ENCODE data around the gene EFCAB14. TPM values are rescaled to one million over a fixed set of nuclear protein-coding genes. Genes with fewer than 3 reads are reported as not detected.

The EFCAB14 gene
- total RNA-seq: 100 to 1,000 TPM; 100 to 171 (median 115) TPM

GRCh38 chr1:46718727-46719622 lies at the start of gene EFCAB14:
Gene EFCAB14, minus strand, starts transcription at chr1:46719114. Its CDS starts 1,027 bp downstream, at chr1:46718087.
- H3K36me3 ChIP-seq: peaks cover 4 to 25% (median 12%) of the 10 kb centered on the region in 4 donors
- no peaks in the 10 kb centered on the region for H3K27me3 ChIP-seq
- ATAC-seq (ENCODE audit: low FRiP score in 2 of 2) (peak; percentile 98 to 99), DNase-seq (peak; percentile 98 to 100)
- WGBS, 2 donors: 0% methylated on average over 2 to 44 of the region's 85 CpGs
- H3K27ac ChIP-seq: peak within 1 kb of the TSS; percentile 89 to 92 (median 91)
- H3K4me1 ChIP-seq: peaks cover 25 to 48% (median 35%) of the 10 kb centered on the region in 4 donors
- H3K4me3 ChIP-seq: peak within 1 kb of the TSS; percentile 80 to 94 (median 90)
- no peaks in the 10 kb centered on the region for H3K9me3 ChIP-seq
- TF ChIP-seq CTCF (IDR thresholded peaks at IDR 0.05) (peak in 1 of 6 experiments; percentile 41), EP300 (IDR thresholded peaks at IDR 0.05) (peak in 1 of 4 donors; percentile 76), POLR2A (IDR thresholded peaks at IDR 0.05) (peak in 2 of 4 donors; percentile 91 to 94), POLR2AphosphoS5 (IDR thresholded peaks at IDR 0.05) (peak; percentile 89)

DNA sequence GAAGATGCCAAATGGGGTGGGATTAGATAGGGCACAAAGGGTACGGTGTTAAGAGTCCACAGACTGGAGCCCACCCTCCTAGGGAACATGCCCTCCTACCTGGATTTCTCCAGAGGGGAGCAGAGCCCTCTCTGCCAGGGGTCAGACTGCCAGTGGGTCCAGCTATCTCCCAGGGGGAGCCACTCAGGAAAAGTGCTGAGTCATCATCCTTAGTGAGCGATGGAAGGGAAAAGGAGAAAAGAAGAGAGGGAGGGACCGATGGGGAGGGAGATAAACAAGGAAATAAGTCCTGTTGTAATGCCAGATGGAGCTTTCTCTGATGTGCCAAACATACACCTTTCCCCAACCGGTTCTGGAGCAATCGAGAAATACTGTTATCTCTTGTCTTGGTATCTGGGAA lies 49.5 kb upstream of the EFCAB14 start:
- no peak for DNase-seq
- Histone ChIP-seq H3K27me3 (no peaks in the 10 kb centered on the region), H3K4me3 (no peak overlapping the region), H3K27ac (peak overlapping the region; percentile 72 to 85 (median 77)), H3K9me3 (peaks cover 9 to 35% (median 21%) of the 10 kb centered on the region in 4 donors), H3K4me1 (peaks cover 13 to 22% (median 18%) of the 10 kb centered on the region in 4 donors), H3K36me3 (no peaks in the 10 kb centered on the region)
- no peak for ATAC-seq (ENCODE audit: low FRiP score in 2 of 2)
- TF ChIP-seq CTCF (IDR thresholded peaks at IDR 0.05): no peak
- TF ChIP-seq POLR2AphosphoS5 (IDR thresholded peaks at IDR 0.05): no peak
- no peak for TF ChIP-seq EP300 (IDR thresholded peaks at IDR 0.05)
- TF ChIP-seq POLR2A (IDR thresholded peaks at IDR 0.05): no peak
- WGBS, 2 donors: 78 to 79% methylated on average over 5 of the region's 5 CpGs

DNA sequence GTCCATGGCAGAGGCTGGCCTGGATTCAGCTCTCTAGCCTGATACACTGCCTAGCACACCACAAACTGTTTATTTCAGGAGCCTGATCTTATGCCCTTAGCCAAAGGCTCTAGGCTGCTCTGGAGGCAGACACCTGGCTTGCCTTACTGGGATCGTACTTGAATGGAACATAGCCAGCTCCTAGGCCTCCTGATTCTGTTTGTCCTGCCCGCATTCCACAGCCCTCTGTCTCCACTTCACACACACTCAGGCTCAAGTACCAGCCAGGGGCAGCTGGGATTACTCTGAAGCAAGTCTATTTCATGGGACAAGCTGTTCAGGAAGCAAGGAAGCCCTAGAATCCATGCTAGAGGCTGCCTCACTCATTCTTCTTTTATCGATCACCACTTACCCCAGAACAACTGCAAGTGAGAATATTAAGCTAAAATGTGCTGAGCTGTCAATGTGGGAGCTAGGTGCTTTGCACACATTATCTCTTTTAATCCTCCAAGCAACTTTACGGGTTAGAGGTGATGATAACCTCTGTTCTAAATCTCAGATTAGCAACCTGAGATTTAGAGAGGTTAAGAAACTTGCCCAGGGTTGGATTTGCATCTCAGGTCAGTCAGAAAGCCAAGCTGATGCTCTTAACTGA lies 48.9 kb upstream of the EFCAB14 start:
- peak in 1 of 2 donors; percentile 89 for DNase-seq
- ATAC-seq (ENCODE audit: low FRiP score in 2 of 2): peak; percentile 68 to 93
- WGBS, 2 donors: 51 to 64% methylated on average over 3 to 4 of the region's 4 CpGs

DNA sequence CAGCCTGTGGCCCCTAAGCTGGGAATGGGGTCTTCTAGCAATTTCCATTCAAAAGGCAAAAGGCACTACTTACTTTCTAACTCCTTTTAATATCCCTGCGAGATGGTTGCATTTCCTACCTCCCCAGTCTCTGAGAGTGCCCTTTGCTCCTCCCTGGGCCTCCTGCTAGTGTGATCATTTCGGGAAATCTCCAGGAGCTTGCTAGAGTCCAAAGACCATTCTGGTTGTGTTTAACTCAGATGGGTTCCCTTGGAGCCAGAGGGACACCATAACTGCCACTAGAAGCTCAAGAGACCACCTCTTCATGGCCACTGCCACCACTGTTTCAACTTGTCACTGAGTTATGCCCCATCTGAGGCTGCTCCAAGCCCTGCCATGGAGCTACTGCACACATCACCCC lies 45.5 kb upstream of the EFCAB14 start:
- H3K27me3 ChIP-seq: no peaks in the 10 kb centered on the region
- TF ChIP-seq POLR2A (IDR thresholded peaks at IDR 0.05): no peak
- no peak for TF ChIP-seq POLR2AphosphoS5 (IDR thresholded peaks at IDR 0.05)
- no peak for TF ChIP-seq EP300 (IDR thresholded peaks at IDR 0.05)
- no peak for TF ChIP-seq CTCF (IDR thresholded peaks at IDR 0.05)
- H3K9me3 ChIP-seq: peaks cover 0 to 3% (median 0%) of the 10 kb centered on the region in 4 donors
- H3K4me3 ChIP-seq: no peak overlapping the region
- H3K27ac ChIP-seq: no peak overlapping the region
- H3K36me3 ChIP-seq: no peaks in the 10 kb centered on the region
- DNase-seq (no peak), ATAC-seq (ENCODE audit: low FRiP score in 2 of 2) (no peak)
- H3K4me1 ChIP-seq: peaks cover 16 to 28% (median 18%) of the 10 kb centered on the region in 4 donors
- 94% methylated on average over 2 of the region's 2 CpGs for WGBS, 2 donors

More for the DNA sequence above, 48.9 kb upstream of the EFCAB14 start:
- Histone ChIP-seq H3K4me1 (peaks cover 13 to 22% (median 18%) of the 10 kb centered on the region in 4 donors), H3K27ac (peak overlapping the region; percentile 72 to 85 (median 77)), H3K9me3 (peaks cover 9 to 35% (median 21%) of the 10 kb centered on the region in 4 donors), H3K27me3 (no peaks in the 10 kb centered on the region), H3K36me3 (no peaks in the 10 kb centered on the region), H3K4me3 (no peak overlapping the region)
- TF ChIP-seq EP300 (IDR thresholded peaks at IDR 0.05) (peak in 2 of 4 donors; percentile 66 to 83), POLR2A (IDR thresholded peaks at IDR 0.05) (peak in 1 of 4 donors; percentile 39), CTCF (IDR thresholded peaks at IDR 0.05) (no peak), POLR2AphosphoS5 (IDR thresholded peaks at IDR 0.05) (peak; percentile 72 to 83)

Data from upper lobe of left lung (tissue), 6 donors.